EL (cell line): ENCODE results near the gene KLHL30.

ENCODE experiments used
- DNase-seq: peaks from one replicate; pipeline ENCODE4 v3.0.0-alpha.2; 2016

Gene KLHL30

DNA sequence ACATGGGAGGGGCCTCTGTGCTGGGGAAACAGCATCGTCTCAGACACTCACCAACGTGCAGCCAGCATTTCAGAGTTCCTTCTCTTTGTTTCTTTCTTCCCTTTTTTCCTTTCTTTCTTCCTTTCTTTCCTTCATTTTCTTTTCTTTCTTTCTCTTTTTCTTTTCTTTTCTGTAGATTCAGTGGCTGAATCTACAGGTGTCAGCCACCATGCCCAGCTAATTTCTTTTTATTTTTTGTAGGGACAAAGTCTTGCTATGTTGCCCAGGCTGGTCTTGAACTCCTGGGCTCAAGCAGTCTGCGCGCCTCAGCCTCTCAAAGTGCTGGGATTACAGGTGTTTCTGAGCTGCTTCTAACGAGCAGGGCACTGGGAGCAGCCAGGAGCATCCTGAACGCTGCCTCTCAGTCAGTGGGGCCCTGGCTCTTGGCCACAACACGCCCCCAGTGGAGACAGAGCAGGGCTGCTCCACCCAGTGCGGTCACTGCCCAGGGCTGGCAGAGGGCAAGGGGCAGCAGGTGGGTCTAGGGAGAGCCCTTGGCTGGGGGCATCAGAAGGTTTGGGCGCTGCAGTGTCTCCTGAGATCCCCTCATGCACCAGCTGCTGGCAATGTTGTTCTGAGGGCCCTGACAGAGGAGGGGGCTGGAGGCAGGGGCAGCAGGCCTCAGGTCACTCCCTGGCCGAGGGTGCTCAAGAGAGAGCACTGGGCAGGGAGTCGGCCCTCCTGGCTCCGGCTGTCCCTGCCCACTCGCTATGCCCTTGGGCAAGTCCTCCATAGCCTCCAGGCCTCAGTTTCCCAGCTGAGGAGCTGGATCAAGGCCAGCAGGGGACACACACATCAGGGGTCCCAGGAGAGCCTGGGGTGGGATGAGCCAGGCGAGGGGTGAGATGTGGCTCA lies 4.7 kb upstream of the KLHL30 start:
- DNase-seq: no peak

DNA sequence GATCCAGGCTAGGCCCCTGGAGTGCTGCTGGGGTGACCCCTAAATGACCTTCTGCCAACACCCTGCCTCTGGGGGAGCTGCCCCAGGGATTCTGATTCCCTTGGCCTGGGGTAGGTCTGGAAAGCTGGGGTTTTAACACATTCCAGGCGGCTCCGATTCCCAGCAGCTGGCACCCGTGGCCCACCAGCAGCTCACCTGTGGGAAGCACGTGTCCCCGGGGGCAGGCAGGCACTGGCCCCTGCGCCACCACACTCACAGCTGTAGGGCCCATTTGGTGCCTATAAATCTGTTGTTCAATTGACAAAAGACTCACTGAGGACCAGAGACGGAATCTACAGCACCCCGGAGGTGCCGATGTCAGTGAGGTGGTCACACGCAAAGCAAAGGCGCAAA lies 4.1 kb upstream of the KLHL30 start:
- no peak for DNase-seq

DNA sequence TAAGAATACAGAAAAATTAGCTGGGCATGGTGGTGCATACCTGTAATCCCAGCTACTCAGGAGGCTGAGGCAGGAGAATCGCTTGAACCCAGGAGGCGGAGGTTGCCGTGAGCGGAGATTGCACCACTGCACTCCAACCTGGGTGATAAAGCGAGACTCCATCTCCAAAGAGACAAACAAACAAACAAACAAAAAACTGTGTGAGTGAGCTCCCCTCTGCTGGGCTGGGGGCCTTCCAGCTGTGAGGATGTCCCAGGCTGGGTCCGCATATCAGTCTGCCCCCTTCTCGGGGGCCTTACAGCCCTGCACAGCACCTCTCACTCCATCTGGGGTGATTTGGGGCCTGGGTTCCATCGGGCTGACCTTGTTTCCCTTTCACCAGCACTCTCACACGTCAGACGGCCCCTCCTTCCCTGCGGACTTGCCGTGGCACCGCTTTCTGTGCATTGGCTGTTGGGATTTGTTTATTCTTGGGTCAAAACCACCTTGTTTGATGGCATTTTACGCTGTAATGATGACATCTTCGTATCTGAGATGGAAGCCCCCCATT lies 2.8 kb upstream of the KLHL30 start:
- no peak for DNase-seq

DNA sequence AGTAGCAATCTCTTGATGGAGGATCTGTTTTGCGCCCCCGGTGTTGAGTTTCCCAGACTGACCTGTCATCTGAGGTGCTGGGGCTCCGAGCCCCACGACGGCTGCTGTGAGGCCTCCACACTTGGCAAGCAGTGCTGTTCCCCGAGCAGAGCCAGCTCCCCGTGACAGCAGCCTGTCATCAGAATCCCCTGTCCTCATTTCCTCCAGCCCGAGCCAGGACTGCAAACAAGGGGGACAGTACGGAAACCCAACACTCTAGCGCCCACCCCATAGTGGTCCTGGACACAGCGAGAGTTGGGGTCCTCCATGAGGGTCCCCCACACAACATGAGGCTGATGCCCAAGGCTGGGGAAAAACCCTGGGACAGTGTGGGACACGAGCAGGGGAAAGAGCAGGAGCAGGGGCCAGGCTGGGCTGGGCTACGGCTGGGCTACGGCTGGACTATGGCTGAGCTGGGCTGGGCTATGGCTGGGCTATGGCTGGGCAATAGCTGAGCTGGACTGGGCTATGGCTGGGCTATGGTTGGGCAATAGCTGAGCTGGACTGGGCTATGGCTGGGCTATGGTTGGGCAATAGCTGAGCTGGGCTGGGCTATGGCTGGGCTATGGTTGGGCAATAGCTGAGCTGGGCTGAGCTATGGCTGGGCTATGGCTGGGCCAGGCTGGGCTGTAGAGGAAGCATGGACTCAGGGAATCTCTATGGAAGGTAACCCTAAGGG lies 1.5 kb upstream of the KLHL30 start:
- peak; percentile 67 for DNase-seq

DNA sequence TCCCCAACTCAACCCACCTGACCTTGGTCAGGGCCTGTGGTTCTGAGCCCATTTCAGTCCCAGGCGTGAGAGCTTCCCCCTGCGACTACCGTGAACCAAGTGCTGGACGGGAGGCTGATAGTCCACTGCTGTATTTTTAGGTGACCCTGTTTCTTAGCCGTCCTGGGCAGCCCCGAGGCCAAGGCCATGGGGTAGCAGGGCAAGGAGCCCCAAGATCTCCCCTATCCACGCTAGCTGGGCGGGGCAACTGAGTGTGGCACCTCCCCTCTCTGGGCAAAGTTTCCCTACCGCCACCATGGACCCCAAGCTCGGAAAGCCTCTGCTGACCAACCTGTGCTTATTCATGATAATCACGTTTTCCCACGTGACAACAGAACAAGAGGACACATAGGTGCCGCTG lies 583 bp upstream of the KLHL30 start:
- DNase-seq: no peak

DNA sequence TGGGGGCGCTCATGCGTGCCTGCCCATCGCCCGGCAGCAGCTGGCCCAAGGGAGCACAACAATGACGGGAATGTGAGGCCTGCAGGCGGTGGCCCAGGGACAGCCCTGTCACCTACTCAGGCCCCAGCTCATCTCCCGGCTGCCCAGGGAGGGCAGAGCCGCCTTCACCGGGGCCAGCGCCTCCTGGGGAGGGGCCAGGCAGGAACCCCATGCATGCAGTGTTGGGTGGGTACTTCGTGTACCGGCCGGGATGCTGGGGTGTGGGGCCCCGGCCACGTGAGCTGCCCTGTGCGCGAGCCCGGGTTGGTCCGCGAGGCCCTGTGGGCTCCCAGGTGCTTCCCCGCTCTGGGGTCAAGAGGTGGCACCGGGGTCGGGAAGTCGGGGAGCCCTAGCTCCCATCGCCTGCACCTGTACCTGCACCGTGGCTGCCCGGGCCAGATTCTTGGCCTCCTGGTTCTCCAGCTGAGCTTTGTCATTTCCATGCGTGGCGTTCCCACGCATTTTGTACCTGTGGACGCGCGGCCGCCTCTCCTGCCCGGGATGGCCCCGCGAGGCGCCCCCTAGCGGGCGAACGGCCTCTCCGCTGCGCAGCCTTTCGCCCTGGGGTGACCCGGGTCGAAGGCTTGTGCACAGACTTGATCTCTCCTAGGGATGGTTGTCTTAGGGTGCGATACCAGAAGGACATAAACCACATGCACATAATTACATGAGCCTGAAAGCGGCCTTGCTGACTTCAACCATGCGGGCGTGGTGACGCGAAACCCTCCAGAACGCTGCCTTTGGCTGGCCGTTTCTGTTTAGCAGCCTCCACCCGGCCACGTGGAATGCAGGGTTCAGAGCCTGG lies 950 bp downstream of the KLHL30 start:
- DNase-seq: no peak

DNA sequence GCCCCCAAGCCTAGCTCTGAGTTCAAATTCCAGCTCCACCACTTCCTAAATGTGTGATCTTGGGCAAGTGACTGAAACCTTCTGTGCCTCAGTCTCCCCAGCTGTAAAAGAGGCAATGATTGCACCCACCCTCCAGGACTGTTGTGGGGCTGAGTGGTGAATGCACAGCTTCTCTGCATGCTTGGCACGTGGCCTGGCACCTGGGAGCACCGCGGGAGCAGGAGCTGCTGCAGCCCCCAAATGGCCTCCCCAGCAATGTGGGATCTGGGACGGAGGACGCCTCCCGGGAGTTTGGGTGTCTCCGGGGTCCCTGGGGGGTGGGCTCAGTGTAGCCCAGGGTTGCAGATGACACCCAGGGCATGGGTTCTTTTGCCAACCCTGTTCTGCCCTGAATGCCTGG lies 1.6 kb downstream of the KLHL30 start:
- DNase-seq: no peak

DNA sequence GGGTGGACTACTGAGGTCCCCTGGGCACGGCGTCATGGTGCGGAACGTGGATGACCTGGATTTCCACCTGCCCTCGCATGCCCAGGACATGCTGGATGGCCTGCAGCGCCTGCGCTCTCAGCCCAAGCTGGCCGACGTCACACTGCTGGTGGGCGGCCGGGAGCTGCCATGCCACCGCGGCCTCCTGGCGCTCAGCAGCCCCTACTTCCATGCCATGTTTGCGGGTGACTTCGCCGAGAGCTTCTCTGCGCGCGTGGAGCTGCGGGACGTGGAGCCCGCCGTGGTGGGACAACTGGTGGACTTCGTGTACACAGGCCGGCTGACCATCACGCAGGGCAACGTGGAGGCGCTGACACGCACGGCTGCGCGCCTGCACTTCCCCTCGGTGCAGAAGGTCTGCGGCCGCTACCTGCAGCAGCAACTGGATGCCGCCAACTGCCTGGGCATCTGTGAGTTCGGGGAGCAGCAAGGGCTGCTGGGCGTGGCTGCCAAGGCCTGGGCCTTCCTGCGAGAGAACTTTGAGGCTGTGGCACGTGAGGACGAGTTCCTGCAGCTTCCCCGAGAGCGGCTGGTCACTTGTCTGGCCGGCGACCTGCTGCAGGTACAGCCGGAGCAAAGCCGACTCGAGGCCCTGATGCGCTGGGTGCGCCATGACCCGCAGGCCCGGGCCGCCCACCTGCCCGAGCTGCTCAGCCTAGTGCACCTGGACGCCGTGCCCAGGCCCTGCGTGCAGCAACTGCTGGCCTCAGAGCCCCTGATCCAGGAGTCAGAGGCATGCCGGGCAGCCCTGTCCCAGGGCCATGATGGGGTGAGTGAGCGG lies 2.5 kb downstream of the KLHL30 start:
- no peak for DNase-seq

DNA sequence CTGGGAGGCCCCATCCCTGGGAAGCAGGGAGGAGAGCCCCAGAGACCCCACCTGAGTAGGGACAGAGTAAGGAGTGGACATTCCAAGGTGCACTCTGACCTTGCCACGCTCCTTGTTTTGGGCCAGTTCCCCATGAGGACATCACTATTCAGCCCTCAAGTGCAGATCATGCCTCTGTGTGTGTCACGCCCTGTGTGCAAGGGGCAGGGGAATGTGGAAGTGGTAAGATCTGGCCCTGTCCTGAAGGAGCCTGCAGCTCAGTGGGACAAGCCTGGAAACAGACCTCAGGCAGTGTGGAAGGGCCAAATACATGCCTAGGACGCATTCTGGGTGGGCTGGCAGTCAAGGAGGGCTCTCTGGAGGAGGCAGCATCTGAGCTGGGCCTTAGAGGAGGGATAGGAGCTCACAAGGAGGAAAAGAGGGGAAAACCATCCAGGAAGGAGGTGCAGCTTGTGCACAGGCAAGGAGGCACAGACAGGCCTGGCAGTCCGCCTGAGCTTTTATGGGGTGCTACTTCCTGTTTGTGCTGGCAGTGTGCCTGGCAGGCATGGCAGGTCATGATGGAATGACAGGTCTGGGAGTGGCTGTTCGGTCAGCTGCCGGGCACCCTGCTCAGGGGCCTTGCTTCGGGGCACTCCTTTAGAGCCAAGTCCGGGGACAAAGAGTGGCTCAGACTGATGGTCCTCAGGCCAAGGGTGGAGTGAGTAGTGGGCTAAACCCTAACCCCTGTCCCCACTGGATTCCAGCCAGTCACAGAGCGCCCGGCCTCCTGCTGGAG lies 3.3 kb downstream of the KLHL30 start:
- peak; percentile 73 for DNase-seq

DNA sequence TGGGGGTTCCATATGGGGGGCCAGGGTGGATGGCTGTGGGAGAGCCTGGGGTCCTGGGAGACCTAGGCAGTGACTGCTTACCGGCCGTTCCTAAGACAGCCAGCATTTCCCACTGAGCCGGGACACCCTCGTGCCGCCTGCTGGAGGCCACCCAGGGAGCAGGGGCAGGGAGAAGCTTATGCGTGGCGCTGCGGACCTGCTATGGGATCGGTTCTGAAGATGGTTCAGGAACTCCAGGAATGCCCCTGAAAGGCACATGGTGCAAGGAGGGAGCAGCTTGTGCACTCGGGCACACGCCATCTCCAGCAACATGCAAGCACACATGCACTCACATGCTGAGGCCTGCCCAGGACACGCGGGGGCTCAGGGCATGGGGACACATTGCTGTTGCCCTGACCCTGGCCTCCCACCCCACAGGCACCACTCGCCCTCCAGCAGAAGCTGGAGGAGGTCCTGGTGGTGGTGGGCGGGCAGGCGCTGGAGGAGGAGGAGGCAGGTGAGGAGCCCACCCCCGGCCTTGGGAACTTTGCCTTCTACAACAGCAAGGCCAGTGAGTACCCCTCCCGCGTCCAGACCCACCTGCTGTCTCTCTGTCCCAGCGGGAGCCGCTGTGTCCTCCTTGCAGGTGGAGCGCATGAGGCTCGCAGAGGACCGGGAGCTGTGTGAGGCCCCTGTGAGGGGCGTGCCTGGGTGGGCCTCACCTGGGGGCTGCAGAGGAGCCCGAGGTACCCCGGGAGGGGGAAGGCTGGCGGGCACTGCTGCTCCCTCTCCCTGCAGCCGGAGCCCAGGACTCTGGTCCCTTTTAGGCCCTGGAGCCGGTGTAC lies 4.1 kb downstream of the KLHL30 start:
- DNase-seq: peak; percentile 11

DNA sequence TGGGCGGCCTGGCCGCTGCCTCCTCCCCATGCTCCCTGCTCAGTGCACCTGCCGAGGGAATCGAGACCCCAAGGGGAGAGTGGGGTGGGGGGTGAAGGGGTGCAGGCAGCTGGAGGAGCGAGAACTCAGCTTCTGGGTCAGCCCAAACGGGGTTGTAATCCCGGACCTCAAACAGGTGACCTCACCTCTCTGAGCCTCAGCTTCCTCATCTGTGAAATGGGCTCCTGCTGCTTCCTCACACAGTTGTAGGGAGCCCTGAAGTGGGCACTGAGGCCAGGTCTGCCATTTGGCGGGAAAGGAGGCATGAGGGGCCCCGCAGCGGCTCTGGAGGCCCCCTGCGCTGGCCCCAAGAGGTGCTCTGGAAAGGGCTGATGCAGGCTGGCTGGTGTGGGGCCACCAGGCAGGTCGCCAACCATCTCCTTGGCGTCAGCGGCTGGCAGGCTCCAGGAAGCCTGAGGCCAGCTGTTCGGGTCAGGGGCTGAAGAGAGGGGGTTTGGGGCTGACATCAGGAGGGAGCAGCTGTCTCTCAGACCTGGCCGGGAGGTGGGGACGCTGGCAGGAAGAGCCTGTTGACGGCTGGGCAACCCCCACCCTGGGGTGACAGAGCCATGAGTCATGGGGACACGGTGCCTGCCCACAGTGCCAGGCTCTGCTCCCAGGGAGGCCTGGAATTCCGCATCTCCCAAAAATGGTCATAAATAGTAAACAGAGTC lies 4.9 kb downstream of the KLHL30 start:
- peak; percentile 86 for DNase-seq

DNA sequence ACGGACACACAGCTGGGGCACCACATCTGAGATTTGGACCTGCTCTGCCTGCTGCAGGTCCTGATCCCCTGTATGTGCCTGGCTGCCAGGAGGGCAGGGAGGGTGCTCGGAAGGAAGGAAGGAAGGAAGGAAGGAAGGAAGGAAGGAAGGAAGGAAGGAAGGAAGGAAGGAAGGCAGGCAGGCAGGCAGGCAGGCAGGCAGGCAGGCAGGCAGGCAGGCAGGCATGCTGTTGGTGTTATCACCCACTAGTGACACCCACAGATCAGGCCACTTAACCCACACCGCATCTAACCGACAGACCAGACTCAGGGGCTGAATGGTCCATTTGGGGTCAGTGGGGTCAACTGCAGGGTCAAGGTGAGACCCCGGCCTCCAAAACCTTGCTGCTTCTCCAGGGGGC lies 5.8 kb downstream of the KLHL30 start:
- no peak for DNase-seq

DNA sequence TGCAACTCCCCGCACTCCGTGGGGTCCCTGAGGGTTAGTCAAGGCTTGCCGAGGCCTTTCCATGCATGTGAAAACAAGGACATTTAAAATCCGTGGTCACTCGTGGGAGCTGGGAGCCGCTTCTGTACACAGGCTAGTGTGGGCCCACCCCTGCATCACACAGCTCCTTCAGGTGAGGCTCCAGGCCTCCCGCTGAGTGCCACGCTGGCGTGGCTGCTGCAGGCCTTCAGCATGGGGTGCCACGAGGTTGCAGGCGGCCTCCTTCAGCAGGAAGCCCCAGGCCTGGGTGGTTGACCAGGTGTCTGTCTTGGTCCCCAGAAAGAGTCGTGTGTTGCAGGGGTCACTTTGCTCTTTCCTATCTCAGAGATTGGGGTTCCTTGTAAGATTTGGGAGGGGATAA lies 6.6 kb downstream of the KLHL30 start:
- no peak for DNase-seq

DNA sequence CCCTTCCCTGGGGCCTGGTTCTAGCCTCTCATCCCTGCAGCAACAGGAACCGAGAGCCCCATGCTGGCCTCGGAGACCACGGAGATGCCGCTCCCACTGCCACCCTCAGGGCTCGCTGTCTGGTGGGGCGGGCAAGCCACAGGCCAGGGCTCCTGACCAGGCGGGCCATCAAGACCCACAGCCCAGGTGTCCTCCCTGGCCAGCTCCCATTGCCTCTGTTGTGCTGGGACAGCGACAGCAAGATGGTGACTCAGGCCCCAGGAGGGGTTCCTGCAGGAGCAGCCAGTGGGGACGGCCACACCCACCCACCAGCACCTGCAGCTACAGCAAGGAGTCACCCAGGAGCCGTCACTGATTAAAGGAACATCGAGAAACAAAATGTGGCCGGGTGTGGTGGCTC lies 7.4 kb downstream of the KLHL30 start:
- DNase-seq: no peak

DNA sequence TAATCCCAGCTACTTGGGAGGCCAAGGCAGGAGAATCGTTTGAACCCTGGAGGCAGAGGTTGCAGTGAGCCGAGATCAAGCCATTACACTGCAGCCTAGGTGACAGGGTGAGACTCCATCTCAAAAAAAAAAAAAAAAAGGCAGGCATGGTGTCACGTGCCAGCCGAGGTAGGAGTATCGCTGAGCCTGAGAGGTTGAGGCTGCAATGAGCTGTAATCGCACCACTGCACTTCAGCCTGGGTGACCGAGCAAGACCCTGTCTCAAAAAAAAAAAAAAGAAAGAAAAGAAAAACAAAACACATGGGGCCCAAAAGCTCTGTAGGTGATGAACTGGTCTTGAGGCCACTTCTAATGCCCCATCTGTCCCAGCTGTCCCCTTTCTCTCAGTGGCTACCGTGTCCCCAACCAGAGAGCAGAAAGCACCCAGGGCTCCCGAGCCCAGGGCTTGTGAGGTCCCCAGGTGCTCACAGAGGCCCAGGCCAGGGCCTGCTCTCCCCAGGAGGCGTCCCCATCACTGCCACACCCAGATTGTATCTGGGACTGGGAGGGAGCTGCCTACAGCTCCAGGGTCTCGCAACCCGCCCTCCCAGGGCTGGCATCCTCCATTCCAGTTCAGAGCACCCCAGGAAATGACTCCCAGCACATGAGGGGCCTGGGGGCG lies 8.5 kb downstream of the KLHL30 start:
- no peak for DNase-seq

DNA sequence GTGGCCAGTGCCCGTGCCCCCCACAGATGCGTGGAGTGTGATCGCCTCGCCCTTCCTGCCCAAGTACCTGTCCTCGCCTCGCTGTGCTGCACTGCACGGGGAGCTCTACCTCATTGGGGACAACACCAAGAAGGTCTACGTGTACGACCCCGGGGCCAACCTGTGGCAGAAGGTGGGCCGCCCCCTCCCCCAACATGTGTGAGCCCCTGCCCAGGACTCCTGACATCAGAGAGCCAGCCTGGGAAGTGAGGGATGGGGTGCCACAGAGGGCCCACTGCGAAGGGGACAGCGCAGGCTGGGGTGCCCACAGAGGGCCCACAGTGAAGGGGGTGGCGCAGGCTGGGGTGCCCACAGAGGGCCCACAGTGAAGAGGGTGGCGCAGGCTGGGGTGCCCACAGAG lies 10.5 kb downstream of the KLHL30 start:
- no peak for DNase-seq

DNA sequence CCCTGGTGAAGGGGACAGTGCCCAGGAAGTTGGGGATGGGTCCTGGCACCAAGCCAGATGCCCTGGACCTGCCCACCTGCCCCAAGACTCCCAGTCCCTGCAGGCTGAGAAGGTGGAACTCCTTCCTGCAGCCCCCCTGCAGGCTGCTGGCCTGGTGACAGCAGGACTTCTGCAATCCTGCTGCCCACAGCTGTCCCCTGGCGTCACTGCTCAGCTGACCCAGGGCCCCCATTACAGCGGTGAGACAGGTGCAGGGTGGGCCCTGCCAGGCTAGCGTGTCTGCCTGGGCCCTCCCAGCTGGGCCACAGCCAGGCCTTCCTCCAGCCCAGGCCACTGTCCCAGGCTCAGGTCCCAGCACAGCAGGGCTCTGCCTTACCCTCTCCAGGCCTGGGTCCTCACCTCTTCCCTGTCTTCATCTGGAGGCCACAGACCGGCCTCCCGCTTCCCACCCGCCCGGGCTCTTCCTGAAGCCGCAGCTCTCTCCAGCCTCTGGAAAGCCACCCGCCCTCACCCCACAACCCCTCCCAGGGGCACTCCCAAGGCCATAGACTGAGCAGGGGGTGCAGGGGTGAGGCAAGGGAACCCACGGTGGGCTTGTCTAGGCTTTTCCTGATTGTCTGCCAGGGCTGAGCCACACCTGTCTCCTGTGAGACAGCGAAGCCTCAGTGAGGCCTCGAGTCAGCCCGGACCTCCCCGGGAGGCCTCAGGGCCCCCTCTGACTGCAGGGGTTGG lies 11.5 kb downstream of the KLHL30 start:
- DNase-seq: no peak

DNA sequence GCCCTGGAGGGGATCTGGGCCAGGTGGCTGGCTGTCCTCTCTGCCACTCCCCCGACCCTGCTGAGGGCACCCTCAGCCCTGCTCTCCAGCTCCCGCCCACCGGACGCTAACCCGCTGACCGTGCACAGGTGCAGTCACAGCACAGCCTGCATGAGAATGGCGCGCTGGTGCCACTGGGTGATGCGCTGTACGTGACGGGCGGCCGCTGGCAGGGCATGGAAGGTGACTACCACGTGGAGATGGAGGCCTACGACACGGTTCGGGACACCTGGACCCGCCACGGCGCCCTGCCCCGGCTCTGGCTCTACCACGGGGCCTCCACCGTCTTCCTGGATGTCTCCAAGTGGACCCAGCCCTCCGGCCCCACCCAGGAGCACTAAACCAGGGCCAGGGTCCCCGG lies 12.2 kb downstream of the KLHL30 start:
- DNase-seq: no peak

DNA sequence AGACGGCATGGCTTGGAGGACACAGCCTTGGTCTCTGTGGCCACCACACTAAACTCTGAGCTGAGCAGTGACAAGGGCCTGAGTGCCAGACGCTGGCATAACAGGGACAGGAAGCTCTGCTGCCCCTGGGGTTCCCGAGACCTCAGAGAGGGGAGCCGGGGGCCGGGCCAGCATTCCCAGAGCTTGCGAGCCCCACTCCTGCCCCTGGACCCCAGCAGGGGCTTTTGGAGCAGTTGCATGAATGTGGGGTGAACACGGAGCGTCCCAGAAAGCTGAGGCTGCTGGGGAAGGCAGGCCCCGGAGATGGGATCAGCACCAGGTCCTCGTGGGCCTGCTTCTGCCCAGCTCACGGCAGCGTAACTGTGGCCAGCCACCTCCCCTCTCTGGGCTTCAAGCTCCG lies 12.7 kb downstream of the KLHL30 start:
- no peak for DNase-seq
